Endothelial cell of umbilical vein (primary cell): ENCODE measurements around the gene RAPGEF4. TPM values are rescaled to one million over a fixed set of nuclear protein-coding genes. Genes with fewer than 3 reads are reported as not detected.

ENCODE experiments used
- BruUV-seq: library from RNA; stranded (reverse); fragments of 400-500 nt; replicated peaks from 2 replicates; lab custom pipeline; 2021; lab: Mats Ljungman, UMichigan
- CTCF ChIA-PET: fragments of 300-600, 350-600 bp; sonication (Branson Sonifier 250); formaldehyde crosslinking; loops from one replicate; lab custom pipeline; 2021; ENCODE audit warnings: antibody characterized with exemption, inconsistent platforms; lab: Charles Lee
- POLR2A ChIA-PET: fragments of 300-600, 350-600 bp; sonication (Branson Sonifier 250); formaldehyde crosslinking; loops from one replicate; lab custom pipeline; 2021; ENCODE audit warnings: antibody characterized with exemption, inconsistent platforms; lab: Charles Lee
- DNase-seq: peaks from one replicate; pipeline ENCODE4 v3.0.0-alpha.2; 2011; ENCODE audit warnings: low read depth, low spot score
- FAIRE-seq: peaks from 2 replicates; lab custom pipeline; 2011; peaks lifted over from hg19 to GRCh38; lab: Jason Lieb, UNC
- H2AFZ ChIP-seq: 2 replicates; pipeline ENCODE4 v1.6.0; 2012; ENCODE audit warnings: low read depth, low read length, control low read depth, inconsistent platforms
- H3K27ac ChIP-seq: 2 replicates; pipeline ENCODE4 v1.5.1; 2011; ENCODE audit warnings: low read depth, mild to moderate bottlenecking, control low read depth, low read length, moderate library complexity; ENCODE audit not compliant: insufficient read depth
- H3K27me3 ChIP-seq, 2 experiments: 2 replicates each; pipeline versions ENCODE4 v1.6.0 to v1.6.1; 2011; ENCODE audit warnings: low read length in 2 of 2, mixed read lengths in 1 of 2; ENCODE audit not compliant: control insufficient read depth in 2 of 2, insufficient read depth in 2 of 2
- H3K36me3 ChIP-seq, 2 experiments: 2 replicates in 1 of 2; 3 replicates in 1 of 2; pipeline ENCODE4 v1.5.1; 2011; ENCODE audit warnings: low read length in 2 of 2, mild to moderate bottlenecking in 1 of 2, moderate library complexity in 1 of 2; ENCODE audit not compliant: control insufficient read depth in 2 of 2, insufficient read depth in 2 of 2; ENCODE audit errors: extremely low read depth in 1 of 2
- H3K4me1 ChIP-seq: 3 replicates; pipeline ENCODE4 v1.5.1; 2011; ENCODE audit warnings: mild to moderate bottlenecking, low read length; ENCODE audit not compliant: control insufficient read depth, insufficient read depth; ENCODE audit errors: extremely low read depth
- H3K4me2 ChIP-seq: 2 replicates; pipeline ENCODE4 v1.6.1; 2011; ENCODE audit warnings: low read length, control low read depth, mixed read lengths; ENCODE audit not compliant: insufficient read depth
- H3K4me3 ChIP-seq, 3 experiments: fragments of 200-600 bp in 1 of 3; sonication (generic), shearing (Covaris generic) in 1 of 3; replicated peaks in 1 of 3; 2 replicates each; pipeline ENCODE4 v1.5.1; 2011 to 2016; ENCODE audit warnings: control low read depth in 3 of 3, low read length in 3 of 3, mild to moderate bottlenecking in 2 of 3, inconsistent platforms in 1 of 3, low read depth in 1 of 3, moderate library complexity in 1 of 3; ENCODE audit not compliant: insufficient read depth in 1 of 3
- H3K79me2 ChIP-seq: 2 replicates; pipeline ENCODE4 v1.6.0; 2012; ENCODE audit warnings: low read length, inconsistent platforms; ENCODE audit not compliant: control insufficient read depth, insufficient read depth
- H3K9ac ChIP-seq: replicated peaks from 2 replicates; pipeline ENCODE3; 2011; ENCODE audit warnings: low read length, control low read depth; ENCODE audit not compliant: insufficient read depth; ENCODE audit errors: extremely low read depth
- H3K9me1 ChIP-seq: replicated peaks from 3 replicates; pipeline ENCODE4 v1.6.0; 2011; ENCODE audit warnings: mild to moderate bottlenecking, low read length; ENCODE audit not compliant: control insufficient read depth, insufficient read depth; ENCODE audit errors: extremely low read depth
- H3K9me3 ChIP-seq: replicated peaks from 2 replicates; pipeline ENCODE4 v1.5.1; 2012; ENCODE audit warnings: low read length, inconsistent platforms; ENCODE audit not compliant: control insufficient read depth, insufficient read depth
- H4K20me1 ChIP-seq: replicated peaks from 2 replicates; pipeline ENCODE3; 2011; ENCODE audit warnings: mild to moderate bottlenecking, low read length; ENCODE audit not compliant: control insufficient read depth, insufficient read depth; ENCODE audit errors: extremely low read depth
- EZH2 ChIP-seq: IDR thresholded peaks from 2 replicates; pipeline ENCODE4 v1.6.1; 2012; ENCODE audit warnings: borderline replicate concordance, low read depth, mild to moderate bottlenecking, moderate library complexity, low read length, inconsistent platforms; ENCODE audit not compliant: severe bottlenecking
- FOS ChIP-seq: IDR thresholded peaks from 2 replicates; pipeline ENCODE4 v1.6.1; 2011; ENCODE audit warnings: mild to moderate bottlenecking, low read length, moderate library complexity, borderline replicate concordance; ENCODE audit not compliant: insufficient read depth
- GATA2 ChIP-seq: IDR thresholded peaks from 2 replicates; pipeline ENCODE4 v1.7.0; 2011; ENCODE audit warnings: low read depth, mild to moderate bottlenecking, moderate library complexity, mixed read lengths, low read length; ENCODE audit not compliant: insufficient read length, insufficient read depth
- JUN ChIP-seq: IDR thresholded peaks from 2 replicates; pipeline ENCODE4 v1.6.1; 2011; ENCODE audit warnings: borderline replicate concordance, low read depth; ENCODE audit not compliant: insufficient read length, insufficient read depth
- MYC ChIP-seq: IDR thresholded peaks from one replicate; pipeline ENCODE4 v1.6.1; 2011; ENCODE audit warnings: mild to moderate bottlenecking, low read depth, low read length
- POLR2A ChIP-seq: IDR thresholded peaks from 2 replicates; pipeline ENCODE4 v1.6.1; 2012; ENCODE audit warnings: low read depth, mild to moderate bottlenecking, control low read depth, low read length
- POLR2AphosphoS5 ChIP-seq: IDR thresholded peaks from 2 replicates; pipeline ENCODE4 v1.6.1; 2012; ENCODE audit warnings: low read depth, mild to moderate bottlenecking, control low read depth, low read length, moderate library complexity; ENCODE audit not compliant: insufficient read depth
- dilution Hi-C: fragments of 300-500 bp; cut with MboI; formaldehyde crosslinking; loops from one replicate; pipeline ENCODE4 v1.15.0; 2019; ENCODE audit warnings: low sequenced_read_pairs; ENCODE audit not compliant: extremely low pct_ligation_motif_present
- intact Hi-C: fragments of 100-400 bp; cut with micrococcal nuclease; formaldehyde crosslinking; loops from one replicate; pipeline ENCODE4 v1.10.0; 2022
- polyA plus RNA-seq, 4 experiments: library from polyadenylated mRNA; depleted of rRNA in 3 of 4; stranded (reverse) in 3 of 4; unstranded in 1 of 4; fragments of >200 nt; gene quantifications; 2 replicates each; pipeline versions ENCODE4 v1.2.1 to v1.2.3, GENCODE V29; 2011 to 2012; ENCODE audit warnings: missing spikeins in 1 of 4
- total RNA-seq: library from RNA; stranded (reverse); gene quantifications from 2 replicates; pipeline ENCODE4 v1.2.3, GENCODE V29; 2021
- TF ChIP-seq, protein P1 (sequence below): IDR thresholded peaks from 2 replicates; pipeline ENCODE4 v1.6.1; 2011; ENCODE audit not compliant: insufficient read depth, insufficient read length
- TF ChIP-seq, protein P2 (sequence below), 2 donors: IDR thresholded peaks; 1 replicate in 1 of 2; 2 replicates in 1 of 2; pipeline ENCODE4 v1.5.1; 2011; ENCODE audit warnings: low read length in 2 of 2, mild to moderate bottlenecking in 2 of 2, moderate library complexity in 2 of 2, control low read depth in 1 of 2, inconsistent platforms in 1 of 2, low read depth in 1 of 2; ENCODE audit not compliant: insufficient read depth in 1 of 2; ENCODE audit errors: extremely low read depth in 1 of 2

RAPGEF4 gene
- total and polyA plus RNA-seq, 2 donors (not counting 3 experiments of a cell fraction or from before 2014, with no cell fraction given), result 7.2 to 9.2 TPM

DNA sequence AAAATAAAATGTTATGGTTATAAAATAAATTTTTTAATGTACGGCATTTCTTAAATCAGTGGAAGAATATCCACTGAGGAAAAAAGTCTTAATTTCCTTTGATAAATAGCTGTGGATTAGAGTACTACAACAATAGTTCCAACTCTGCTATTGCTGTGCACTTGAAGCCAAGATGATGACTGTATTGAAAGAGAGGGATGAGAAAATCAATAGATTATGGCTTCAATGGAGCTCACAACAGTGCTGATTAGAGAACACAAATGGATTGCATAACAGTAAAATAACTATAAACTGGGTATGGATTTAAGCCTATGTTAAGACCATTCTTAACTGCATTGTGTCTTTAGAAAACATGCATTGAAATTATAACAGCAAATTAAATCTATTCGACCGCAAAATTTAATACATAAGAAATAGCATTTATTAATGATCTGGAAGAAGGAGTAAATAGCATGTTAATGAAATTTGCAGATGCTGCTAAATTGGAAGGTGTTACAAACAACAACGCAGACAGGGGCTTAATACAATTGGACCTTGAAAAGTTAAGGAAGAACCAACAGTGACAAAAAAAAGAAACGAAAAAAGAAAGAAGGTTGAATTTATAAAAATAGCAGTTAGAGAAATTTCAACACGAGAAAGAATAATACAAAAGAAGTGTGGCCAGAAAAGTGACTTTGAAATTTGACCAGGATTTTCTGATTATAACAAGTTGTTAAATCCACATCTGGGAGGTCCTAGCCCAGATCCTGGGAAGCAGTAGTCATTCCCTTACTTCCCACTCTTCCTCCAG, 331.4 kb downstream of the RAPGEF4 start:
- BruUV-seq, result no TSS peak
- Histone ChIP-seq H3K27ac (no peak overlapping the region), H3K9me1 (no peaks in the 10 kb centered on the region), H3K4me2 (no peak overlapping the region), H4K20me1 (no peaks in the 10 kb centered on the region), H3K4me3 (no peak overlapping the region), H3K9ac (no peak overlapping the region), H3K79me2 (no peaks in the 10 kb centered on the region), H3K36me3 (no peaks in the 10 kb centered on the region), H3K4me1 (no peaks in the 10 kb centered on the region), H3K27me3 (no peaks in the 10 kb centered on the region), H3K9me3 (no peaks in the 10 kb centered on the region), H2AFZ (no peak overlapping the region)
- TF ChIP-seq POLR2A (no peak), POLR2AphosphoS5 (no peak), EZH2 (no peak), JUN (no peak), GATA2 (no peak), MYC (no peak), FOS (no peak)
- TF ChIP-seq, protein P1, sequence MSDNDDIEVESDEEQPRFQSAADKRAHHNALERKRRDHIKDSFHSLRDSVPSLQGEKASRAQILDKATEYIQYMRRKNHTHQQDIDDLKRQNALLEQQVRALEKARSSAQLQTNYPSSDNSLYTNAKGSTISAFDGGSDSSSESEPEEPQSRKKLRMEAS, result no peak
- TF ChIP-seq, protein P2, sequence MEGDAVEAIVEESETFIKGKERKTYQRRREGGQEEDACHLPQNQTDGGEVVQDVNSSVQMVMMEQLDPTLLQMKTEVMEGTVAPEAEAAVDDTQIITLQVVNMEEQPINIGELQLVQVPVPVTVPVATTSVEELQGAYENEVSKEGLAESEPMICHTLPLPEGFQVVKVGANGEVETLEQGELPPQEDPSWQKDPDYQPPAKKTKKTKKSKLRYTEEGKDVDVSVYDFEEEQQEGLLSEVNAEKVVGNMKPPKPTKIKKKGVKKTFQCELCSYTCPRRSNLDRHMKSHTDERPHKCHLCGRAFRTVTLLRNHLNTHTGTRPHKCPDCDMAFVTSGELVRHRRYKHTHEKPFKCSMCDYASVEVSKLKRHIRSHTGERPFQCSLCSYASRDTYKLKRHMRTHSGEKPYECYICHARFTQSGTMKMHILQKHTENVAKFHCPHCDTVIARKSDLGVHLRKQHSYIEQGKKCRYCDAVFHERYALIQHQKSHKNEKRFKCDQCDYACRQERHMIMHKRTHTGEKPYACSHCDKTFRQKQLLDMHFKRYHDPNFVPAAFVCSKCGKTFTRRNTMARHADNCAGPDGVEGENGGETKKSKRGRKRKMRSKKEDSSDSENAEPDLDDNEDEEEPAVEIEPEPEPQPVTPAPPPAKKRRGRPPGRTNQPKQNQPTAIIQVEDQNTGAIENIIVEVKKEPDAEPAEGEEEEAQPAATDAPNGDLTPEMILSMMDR (IDR thresholded peaks at IDR 0.05; ENCODE audit: extremely low read depth in 1 of 2, insufficient read depth in 1 of 2, low read depth in 1 of 2, low read length in 2 of 2), result no peak
- ChIA-PET CTCF (interaction anchor here (1.3 kb wide), 1 partner anchor 135 kb away, joined by 3 read pairs; no protein-coding TSS in a partner anchor), POLR2A (no interaction called here)
- no peak for DNase-seq
- no peak for FAIRE-seq
- dilution Hi-C loops, result no loop called here
- intact Hi-C loops, result no loop called here
